ENCODE data around the gene DMXL2. TPM values are rescaled to one million over a fixed set of nuclear protein-coding genes. Genes with fewer than 3 reads are reported as not detected.

DMXL2 gene
- total RNA-seq, 1 experiment from 2014 or later = 37.3 TPM

GRCh38 chr15:51398626-51399025 is 223.9 kb downstream of the DMXL2 start:
- ChIA-PET POLR2A (no interaction called here), CTCF (interaction anchor here (0.7 kb wide), 1 partner anchor 30 kb away, joined by 3 read pairs; no protein-coding TSS in a partner anchor)
- in situ Hi-C loops (cut with HindIII; ENCODE audit: low pct_unique_long_range_greater_than_20kb, low sequenced_read_pairs) = no loop called here

More at GRCh38 chr15:51398626-51399025, 223.9 kb downstream of the DMXL2 start:
- Histone ChIP-seq H3K4me1 (ENCODE audit: control insufficient read depth, insufficient read depth, low read length) (no peaks in the 10 kb centered on the region), H3K36me3 (ENCODE audit: control insufficient read depth, insufficient read depth, low read length) (no peaks in the 10 kb centered on the region), H3K4me3 (ENCODE audit: low read depth in 2 of 2, low read length in 2 of 2) (no peak overlapping the region), H3K27ac (ENCODE audit: low read length) (no peak overlapping the region), H3K27me3 (ENCODE audit: control insufficient read depth, insufficient read depth, low read length) (peaks cover 9% of the 10 kb centered on the region), H3K9me3 (ENCODE audit: control insufficient read depth, insufficient read depth, low read depth, low read length) (no peaks in the 10 kb centered on the region)
- ATAC-seq = no peak
- intact Hi-C loops (cut with micrococcal nuclease; ENCODE audit: unreplicated experiment) = no loop called here
- no TSS peak for BruUV-seq (replicated peaks)
- TF ChIP-seq SIN3A (IDR thresholded peaks at IDR 0.05; ENCODE audit: borderline replicate concordance, insufficient read depth, low read depth, low read length) (no peak), CTCF (IDR thresholded peaks at IDR 0.05) (no peak), TCF7L2 (IDR thresholded peaks at IDR 0.05; ENCODE audit: low read depth, low read length) (no peak), POLR2AphosphoS5 (IDR thresholded peaks at IDR 0.05; ENCODE audit: low read depth, low read length) (no peak)
- TF ChIP-seq, protein P1, sequence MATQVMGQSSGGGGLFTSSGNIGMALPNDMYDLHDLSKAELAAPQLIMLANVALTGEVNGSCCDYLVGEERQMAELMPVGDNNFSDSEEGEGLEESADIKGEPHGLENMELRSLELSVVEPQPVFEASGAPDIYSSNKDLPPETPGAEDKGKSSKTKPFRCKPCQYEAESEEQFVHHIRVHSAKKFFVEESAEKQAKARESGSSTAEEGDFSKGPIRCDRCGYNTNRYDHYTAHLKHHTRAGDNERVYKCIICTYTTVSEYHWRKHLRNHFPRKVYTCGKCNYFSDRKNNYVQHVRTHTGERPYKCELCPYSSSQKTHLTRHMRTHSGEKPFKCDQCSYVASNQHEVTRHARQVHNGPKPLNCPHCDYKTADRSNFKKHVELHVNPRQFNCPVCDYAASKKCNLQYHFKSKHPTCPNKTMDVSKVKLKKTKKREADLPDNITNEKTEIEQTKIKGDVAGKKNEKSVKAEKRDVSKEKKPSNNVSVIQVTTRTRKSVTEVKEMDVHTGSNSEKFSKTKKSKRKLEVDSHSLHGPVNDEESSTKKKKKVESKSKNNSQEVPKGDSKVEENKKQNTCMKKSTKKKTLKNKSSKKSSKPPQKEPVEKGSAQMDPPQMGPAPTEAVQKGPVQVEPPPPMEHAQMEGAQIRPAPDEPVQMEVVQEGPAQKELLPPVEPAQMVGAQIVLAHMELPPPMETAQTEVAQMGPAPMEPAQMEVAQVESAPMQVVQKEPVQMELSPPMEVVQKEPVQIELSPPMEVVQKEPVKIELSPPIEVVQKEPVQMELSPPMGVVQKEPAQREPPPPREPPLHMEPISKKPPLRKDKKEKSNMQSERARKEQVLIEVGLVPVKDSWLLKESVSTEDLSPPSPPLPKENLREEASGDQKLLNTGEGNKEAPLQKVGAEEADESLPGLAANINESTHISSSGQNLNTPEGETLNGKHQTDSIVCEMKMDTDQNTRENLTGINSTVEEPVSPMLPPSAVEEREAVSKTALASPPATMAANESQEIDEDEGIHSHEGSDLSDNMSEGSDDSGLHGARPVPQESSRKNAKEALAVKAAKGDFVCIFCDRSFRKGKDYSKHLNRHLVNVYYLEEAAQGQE (IDR thresholded peaks at IDR 0.05; ENCODE audit: insufficient read depth in 1 of 2, low read depth in 2 of 2, low read length in 1 of 2) = no peak
- DNase-seq (ENCODE audit: low read depth, low spot score) = no peak

Other genes starting within 250 kb of the DMXL2 start
- gene SCG3, start 58.7 kb upstream of the DMXL2 start, total RNA-seq (2021; ENCODE audit: unreplicated experiment) = 0.62 TPM
- 17.2 TPM for gene LYSMD2, start 114.9 kb upstream of the DMXL2 start, total RNA-seq (2021; ENCODE audit: unreplicated experiment)
- 1.7 TPM for gene TMOD2, start 128.8 kb upstream of the DMXL2 start, total RNA-seq (2021; ENCODE audit: unreplicated experiment)
- gene TMOD3, start 206.9 kb upstream of the DMXL2 start, total RNA-seq (2021; ENCODE audit: unreplicated experiment) = 53.4 TPM

Data from Panc1 (cell line).